WTC11 (cell line): ENCODE measurements around the gene TNRC6A. TPM values are rescaled to one million over a fixed set of nuclear protein-coding genes. Genes with fewer than 3 reads are reported as not detected.

ENCODE experiments used
- ATAC-seq: fragments of 200-7000 bp; cut with Tn5 transposase; 2 replicates; pipeline ENCODE4 v1.10.0; 2021; ENCODE audit warnings: mild to moderate bottlenecking, moderate library complexity
- CTCF ChIA-PET: fragments of 300-600 bp; sonication (Branson Sonifier 250); formaldehyde crosslinking; loops from one replicate; lab custom pipeline; 2021; ENCODE audit warnings: antibody characterized with exemption; lab: Charles Lee
- POLR2A ChIA-PET: fragments of 350-600 bp; sonication (Branson Sonifier 250); formaldehyde crosslinking; loops from one replicate; lab custom pipeline; 2021; ENCODE audit warnings: antibody characterized with exemption; lab: Charles Lee
- DNase-seq: peaks from one replicate; pipeline ENCODE4 v3.0.0; 2021; ENCODE audit warnings: low spot score
- H3K27ac Mint-ChIP-seq: 2 replicates; pipeline ENCODE4 v1.8.0; 2021; ENCODE audit warnings: mixed read lengths
- H3K27me3 Mint-ChIP-seq: 2 replicates; pipeline ENCODE4 v1.8.0; 2021; ENCODE audit warnings: low read depth, mild to moderate bottlenecking, moderate library complexity, mixed read lengths
- H3K36me3 Mint-ChIP-seq: 2 replicates; pipeline ENCODE4 v1.8.0; 2021; ENCODE audit warnings: mixed read lengths
- H3K4me1 Mint-ChIP-seq: 2 replicates; pipeline ENCODE4 v1.8.0; 2022; ENCODE audit warnings: mixed read lengths
- H3K4me3 Mint-ChIP-seq: 2 replicates; pipeline ENCODE4 v1.8.0; 2021; ENCODE audit warnings: mild to moderate bottlenecking, moderate library complexity, mixed read lengths
- H3K9me3 Mint-ChIP-seq: 2 replicates; pipeline ENCODE4 v1.8.0; 2021; ENCODE audit warnings: mixed read lengths
- EMX1 ChIP-seq: fragments of 250-450 bp; sonication (Bioruptor Pico); IDR thresholded peaks from 2 replicates; pipeline ENCODE4 v1.8.0; 2021; ENCODE audit warnings: mild to moderate bottlenecking
- ESRRA ChIP-seq: sonication (generic); formaldehyde crosslinking; IDR thresholded peaks from 2 replicates; pipeline ENCODE4 v1.8.1; 2022; ENCODE audit warnings: mild to moderate bottlenecking, missing genetic modification reagents, borderline replicate concordance
- ETV6 ChIP-seq: sonication (generic); formaldehyde crosslinking; IDR thresholded peaks from 2 replicates; pipeline ENCODE4 v1.8.1; 2022; ENCODE audit warnings: mild to moderate bottlenecking, missing genetic modification reagents
- FOXP1 ChIP-seq: sonication (generic); formaldehyde crosslinking; IDR thresholded peaks from 2 replicates; pipeline ENCODE4 v1.8.0; 2022; ENCODE audit warnings: missing genetic modification reagents, mild to moderate bottlenecking, moderate library complexity, borderline replicate concordance
- NFE2L1 ChIP-seq: sonication (generic); formaldehyde crosslinking; IDR thresholded peaks from 2 replicates; pipeline ENCODE4 v1.8.1; 2023; ENCODE audit warnings: missing genetic modification reagents
- ZNF138 ChIP-seq: sonication (generic); formaldehyde crosslinking; conservative IDR thresholded peaks from 2 replicates; pipeline ENCODE4 v1.8.1; 2022; ENCODE audit warnings: mild to moderate bottlenecking, moderate library complexity, missing genetic modification reagents
- ZNF219 ChIP-seq: sonication (generic); formaldehyde crosslinking; IDR thresholded peaks from 2 replicates; pipeline ENCODE4 v1.8.0; 2023; ENCODE audit warnings: missing genetic modification reagents, mild to moderate bottlenecking, borderline replicate concordance
- total RNA-seq: library from RNA; stranded (reverse); gene quantifications from 3 replicates; pipeline ENCODE4 v1.2.3, GENCODE V29; 2021
- TF ChIP-seq, protein P1 (sequence below): sonication (generic); formaldehyde crosslinking; IDR thresholded peaks from 2 replicates; pipeline ENCODE4 v1.8.0; 2022; ENCODE audit warnings: missing genetic modification reagents
- TF ChIP-seq, protein P2 (sequence below): sonication (generic); formaldehyde crosslinking; IDR thresholded peaks from 2 replicates; pipeline ENCODE4 v1.8.1; 2022; ENCODE audit warnings: mild to moderate bottlenecking, moderate library complexity, missing genetic modification reagents
- TF ChIP-seq, protein P3 (sequence below): fragments of 250-450 bp; sonication (Bioruptor Pico); IDR thresholded peaks from 2 replicates; pipeline ENCODE4 v1.9.0; 2021; ENCODE audit warnings: mild to moderate bottlenecking
- TF ChIP-seq, protein P4 (sequence below): sonication (generic); formaldehyde crosslinking; IDR thresholded peaks from 2 replicates; pipeline ENCODE4 v1.8.1; 2023; ENCODE audit warnings: mild to moderate bottlenecking, missing genetic modification reagents, borderline replicate concordance
- TF ChIP-seq, protein P5 (sequence below): sonication (generic); formaldehyde crosslinking; IDR thresholded peaks from 2 replicates; pipeline ENCODE4 v1.8.1; 2023; ENCODE audit warnings: mild to moderate bottlenecking, moderate library complexity, missing genetic modification reagents

The TNRC6A gene
- total RNA-seq, 1 experiment from 2014 or later: 86.3 TPM

DNA sequence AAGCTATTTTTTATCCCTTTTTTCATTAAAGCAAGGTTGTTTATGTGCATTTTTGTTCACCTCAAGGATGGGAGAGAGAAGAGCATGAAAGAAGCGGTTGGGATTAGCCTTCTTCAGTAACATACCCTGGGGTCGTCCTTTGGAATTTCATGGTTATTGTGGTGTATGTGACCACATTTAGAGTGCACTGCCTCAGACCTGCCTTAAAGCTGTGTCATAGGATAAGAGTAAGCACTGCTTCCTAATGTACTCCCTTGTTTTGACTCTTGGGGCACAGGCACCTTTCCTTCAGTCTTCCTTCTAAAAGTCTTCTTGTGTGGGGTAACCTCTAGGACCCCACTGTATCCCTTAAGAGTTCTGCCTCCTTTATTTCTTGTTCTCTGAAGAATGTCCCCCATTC lies 28.9 kb downstream of the TNRC6A start (continued):
- TF ChIP-seq, protein P1, sequence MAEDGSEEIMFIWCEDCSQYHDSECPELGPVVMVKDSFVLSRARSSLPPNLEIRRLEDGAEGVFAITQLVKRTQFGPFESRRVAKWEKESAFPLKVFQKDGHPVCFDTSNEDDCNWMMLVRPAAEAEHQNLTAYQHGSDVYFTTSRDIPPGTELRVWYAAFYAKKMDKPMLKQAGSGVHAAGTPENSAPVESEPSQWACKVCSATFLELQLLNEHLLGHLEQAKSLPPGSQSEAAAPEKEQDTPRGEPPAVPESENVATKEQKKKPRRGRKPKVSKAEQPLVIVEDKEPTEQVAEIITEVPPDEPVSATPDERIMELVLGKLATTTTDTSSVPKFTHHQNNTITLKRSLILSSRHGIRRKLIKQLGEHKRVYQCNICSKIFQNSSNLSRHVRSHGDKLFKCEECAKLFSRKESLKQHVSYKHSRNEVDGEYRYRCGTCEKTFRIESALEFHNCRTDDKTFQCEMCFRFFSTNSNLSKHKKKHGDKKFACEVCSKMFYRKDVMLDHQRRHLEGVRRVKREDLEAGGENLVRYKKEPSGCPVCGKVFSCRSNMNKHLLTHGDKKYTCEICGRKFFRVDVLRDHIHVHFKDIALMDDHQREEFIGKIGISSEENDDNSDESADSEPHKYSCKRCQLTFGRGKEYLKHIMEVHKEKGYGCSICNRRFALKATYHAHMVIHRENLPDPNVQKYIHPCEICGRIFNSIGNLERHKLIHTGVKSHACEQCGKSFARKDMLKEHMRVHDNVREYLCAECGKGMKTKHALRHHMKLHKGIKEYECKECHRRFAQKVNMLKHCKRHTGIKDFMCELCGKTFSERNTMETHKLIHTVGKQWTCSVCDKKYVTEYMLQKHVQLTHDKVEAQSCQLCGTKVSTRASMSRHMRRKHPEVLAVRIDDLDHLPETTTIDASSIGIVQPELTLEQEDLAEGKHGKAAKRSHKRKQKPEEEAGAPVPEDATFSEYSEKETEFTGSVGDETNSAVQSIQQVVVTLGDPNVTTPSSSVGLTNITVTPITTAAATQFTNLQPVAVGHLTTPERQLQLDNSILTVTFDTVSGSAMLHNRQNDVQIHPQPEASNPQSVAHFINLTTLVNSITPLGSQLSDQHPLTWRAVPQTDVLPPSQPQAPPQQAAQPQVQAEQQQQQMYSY (CRISPR knock-in tag): no peak
- TF ChIP-seq, protein P2, sequence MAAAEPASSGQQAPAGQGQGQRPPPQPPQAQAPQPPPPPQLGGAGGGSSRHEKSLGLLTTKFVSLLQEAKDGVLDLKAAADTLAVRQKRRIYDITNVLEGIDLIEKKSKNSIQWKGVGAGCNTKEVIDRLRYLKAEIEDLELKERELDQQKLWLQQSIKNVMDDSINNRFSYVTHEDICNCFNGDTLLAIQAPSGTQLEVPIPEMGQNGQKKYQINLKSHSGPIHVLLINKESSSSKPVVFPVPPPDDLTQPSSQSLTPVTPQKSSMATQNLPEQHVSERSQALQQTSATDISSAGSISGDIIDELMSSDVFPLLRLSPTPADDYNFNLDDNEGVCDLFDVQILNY (CRISPR knock-in tag): no peak

DNA sequence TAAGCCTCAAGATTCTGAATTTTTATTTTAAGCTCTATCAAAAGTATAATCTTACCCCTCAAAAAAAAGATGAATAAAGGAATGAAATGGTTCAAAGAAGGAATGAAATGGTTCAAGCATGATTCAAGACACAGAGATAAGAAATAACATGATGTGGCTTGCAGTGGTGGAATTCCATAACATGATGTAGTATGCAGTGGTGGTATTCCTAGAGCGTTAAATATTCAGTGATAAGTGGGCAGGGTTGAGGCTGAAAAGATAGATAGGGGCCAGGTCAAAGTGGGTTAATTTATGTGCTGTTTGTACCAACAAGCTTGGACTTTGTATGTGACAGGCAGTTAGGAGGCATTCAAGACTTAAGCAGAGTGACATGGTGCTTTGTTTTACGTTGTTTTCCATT lies 29.6 kb downstream of the TNRC6A start:
- ChIA-PET POLR2A (no interaction called here), CTCF (interaction anchor here (0.8 kb wide), 1 partner anchor 74 kb away, joined by 3 read pairs; no protein-coding TSS in a partner anchor)
- no peaks in the 10 kb centered on the region for H3K9me3 Mint-ChIP-seq
- H3K36me3 Mint-ChIP-seq: peaks cover 20% of the 10 kb centered on the region
- DNase-seq (no peak), ATAC-seq (no peak)
- H3K4me1 Mint-ChIP-seq: peaks cover 15% of the 10 kb centered on the region
- H3K4me3 Mint-ChIP-seq: no peak overlapping the region
- H3K27ac Mint-ChIP-seq: no peak overlapping the region
- H3K27me3 Mint-ChIP-seq: no peaks in the 10 kb centered on the region
- TF ChIP-seq, protein P3, sequence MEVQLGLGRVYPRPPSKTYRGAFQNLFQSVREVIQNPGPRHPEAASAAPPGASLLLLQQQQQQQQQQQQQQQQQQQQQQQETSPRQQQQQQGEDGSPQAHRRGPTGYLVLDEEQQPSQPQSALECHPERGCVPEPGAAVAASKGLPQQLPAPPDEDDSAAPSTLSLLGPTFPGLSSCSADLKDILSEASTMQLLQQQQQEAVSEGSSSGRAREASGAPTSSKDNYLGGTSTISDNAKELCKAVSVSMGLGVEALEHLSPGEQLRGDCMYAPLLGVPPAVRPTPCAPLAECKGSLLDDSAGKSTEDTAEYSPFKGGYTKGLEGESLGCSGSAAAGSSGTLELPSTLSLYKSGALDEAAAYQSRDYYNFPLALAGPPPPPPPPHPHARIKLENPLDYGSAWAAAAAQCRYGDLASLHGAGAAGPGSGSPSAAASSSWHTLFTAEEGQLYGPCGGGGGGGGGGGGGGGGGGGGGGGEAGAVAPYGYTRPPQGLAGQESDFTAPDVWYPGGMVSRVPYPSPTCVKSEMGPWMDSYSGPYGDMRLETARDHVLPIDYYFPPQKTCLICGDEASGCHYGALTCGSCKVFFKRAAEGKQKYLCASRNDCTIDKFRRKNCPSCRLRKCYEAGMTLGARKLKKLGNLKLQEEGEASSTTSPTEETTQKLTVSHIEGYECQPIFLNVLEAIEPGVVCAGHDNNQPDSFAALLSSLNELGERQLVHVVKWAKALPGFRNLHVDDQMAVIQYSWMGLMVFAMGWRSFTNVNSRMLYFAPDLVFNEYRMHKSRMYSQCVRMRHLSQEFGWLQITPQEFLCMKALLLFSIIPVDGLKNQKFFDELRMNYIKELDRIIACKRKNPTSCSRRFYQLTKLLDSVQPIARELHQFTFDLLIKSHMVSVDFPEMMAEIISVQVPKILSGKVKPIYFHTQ (CRISPR knock-in tag): no peak
- TF ChIP-seq, protein P4, sequence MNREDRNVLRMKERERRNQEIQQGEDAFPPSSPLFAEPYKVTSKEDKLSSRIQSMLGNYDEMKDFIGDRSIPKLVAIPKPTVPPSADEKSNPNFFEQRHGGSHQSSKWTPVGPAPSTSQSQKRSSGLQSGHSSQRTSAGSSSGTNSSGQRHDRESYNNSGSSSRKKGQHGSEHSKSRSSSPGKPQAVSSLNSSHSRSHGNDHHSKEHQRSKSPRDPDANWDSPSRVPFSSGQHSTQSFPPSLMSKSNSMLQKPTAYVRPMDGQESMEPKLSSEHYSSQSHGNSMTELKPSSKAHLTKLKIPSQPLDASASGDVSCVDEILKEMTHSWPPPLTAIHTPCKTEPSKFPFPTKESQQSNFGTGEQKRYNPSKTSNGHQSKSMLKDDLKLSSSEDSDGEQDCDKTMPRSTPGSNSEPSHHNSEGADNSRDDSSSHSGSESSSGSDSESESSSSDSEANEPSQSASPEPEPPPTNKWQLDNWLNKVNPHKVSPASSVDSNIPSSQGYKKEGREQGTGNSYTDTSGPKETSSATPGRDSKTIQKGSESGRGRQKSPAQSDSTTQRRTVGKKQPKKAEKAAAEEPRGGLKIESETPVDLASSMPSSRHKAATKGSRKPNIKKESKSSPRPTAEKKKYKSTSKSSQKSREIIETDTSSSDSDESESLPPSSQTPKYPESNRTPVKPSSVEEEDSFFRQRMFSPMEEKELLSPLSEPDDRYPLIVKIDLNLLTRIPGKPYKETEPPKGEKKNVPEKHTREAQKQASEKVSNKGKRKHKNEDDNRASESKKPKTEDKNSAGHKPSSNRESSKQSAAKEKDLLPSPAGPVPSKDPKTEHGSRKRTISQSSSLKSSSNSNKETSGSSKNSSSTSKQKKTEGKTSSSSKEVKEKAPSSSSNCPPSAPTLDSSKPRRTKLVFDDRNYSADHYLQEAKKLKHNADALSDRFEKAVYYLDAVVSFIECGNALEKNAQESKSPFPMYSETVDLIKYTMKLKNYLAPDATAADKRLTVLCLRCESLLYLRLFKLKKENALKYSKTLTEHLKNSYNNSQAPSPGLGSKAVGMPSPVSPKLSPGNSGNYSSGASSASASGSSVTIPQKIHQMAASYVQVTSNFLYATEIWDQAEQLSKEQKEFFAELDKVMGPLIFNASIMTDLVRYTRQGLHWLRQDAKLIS (CRISPR knock-in tag): no peak
- no peak for TF ChIP-seq ESRRA (CRISPR knock-in tag)
- TF ChIP-seq EMX1 (CRISPR knock-in tag): no peak
- no peak for TF ChIP-seq ZNF219 (CRISPR knock-in tag)
- TF ChIP-seq, protein P5, sequence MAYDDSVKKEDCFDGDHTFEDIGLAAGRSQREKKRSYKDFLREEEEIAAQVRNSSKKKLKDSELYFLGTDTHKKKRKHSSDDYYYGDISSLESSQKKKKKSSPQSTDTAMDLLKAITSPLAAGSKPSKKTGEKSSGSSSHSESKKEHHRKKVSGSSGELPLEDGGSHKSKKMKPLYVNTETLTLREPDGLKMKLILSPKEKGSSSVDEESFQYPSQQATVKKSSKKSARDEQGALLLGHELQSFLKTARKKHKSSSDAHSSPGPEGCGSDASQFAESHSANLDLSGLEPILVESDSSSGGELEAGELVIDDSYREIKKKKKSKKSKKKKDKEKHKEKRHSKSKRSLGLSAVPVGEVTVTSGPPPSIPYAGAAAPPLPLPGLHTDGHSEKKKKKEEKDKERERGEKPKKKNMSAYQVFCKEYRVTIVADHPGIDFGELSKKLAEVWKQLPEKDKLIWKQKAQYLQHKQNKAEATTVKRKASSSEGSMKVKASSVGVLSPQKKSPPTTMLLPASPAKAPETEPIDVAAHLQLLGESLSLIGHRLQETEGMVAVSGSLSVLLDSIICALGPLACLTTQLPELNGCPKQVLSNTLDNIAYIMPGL (CRISPR knock-in tag): no peak
- TF ChIP-seq ZNF138: no peak
- no peak for TF ChIP-seq NFE2L1
- TF ChIP-seq FOXP1 (CRISPR knock-in tag): no peak
- no peak for TF ChIP-seq ETV6 (CRISPR knock-in tag)
- TF ChIP-seq, all 79 proteins: peak for 0
